OCI-LY7 (cell line): ENCODE results near the gene CDON.

Experiments used
- EZH2phosphoT487 ChIP-seq: fragments of 200-600 bp; sonication (generic); IDR thresholded peaks from 2 replicates; pipeline ENCODE4 v1.6.1; 2018; ENCODE audit warnings: low read depth, borderline replicate concordance, mild to moderate bottlenecking, mixed run types, antibody characterized with exemption, low read length, moderate library complexity, mixed read lengths
- TF ChIP-seq, protein P1 (sequence below): fragments of 200-600 bp; sonication (generic); conservative IDR thresholded peaks from 2 replicates; pipeline ENCODE4 v1.5.1; 2014; ENCODE audit warnings: mild to moderate bottlenecking, antibody characterized with exemption, low read length, moderate library complexity, mixed read lengths

DNA sequence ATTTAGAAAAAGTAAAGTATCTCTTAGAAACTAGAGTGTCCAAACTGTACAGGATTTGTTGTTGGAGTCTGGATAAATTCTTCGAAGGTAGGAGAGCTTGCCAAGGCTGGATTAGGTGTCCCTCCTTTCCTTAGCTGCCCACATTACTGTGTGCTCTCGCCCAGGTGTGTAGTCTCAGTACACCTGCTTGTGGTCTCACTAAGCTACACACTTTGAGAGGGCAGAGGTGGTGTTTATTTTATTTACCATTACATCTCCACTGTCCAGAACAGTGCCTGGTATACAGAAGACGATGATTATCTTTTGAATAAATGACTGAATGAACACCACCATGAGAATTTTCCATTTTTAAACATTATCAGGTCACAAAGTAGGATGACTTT, 80.3 kb downstream of the CDON start:
- TF ChIP-seq, protein P1, sequence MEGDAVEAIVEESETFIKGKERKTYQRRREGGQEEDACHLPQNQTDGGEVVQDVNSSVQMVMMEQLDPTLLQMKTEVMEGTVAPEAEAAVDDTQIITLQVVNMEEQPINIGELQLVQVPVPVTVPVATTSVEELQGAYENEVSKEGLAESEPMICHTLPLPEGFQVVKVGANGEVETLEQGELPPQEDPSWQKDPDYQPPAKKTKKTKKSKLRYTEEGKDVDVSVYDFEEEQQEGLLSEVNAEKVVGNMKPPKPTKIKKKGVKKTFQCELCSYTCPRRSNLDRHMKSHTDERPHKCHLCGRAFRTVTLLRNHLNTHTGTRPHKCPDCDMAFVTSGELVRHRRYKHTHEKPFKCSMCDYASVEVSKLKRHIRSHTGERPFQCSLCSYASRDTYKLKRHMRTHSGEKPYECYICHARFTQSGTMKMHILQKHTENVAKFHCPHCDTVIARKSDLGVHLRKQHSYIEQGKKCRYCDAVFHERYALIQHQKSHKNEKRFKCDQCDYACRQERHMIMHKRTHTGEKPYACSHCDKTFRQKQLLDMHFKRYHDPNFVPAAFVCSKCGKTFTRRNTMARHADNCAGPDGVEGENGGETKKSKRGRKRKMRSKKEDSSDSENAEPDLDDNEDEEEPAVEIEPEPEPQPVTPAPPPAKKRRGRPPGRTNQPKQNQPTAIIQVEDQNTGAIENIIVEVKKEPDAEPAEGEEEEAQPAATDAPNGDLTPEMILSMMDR, result no peak
- TF ChIP-seq EZH2phosphoT487, result no peak
